ENCODE measurements around the gene HNRNPA2B1. TPM values are rescaled to one million over a fixed set of nuclear protein-coding genes. Genes with fewer than 3 reads are reported as not detected.
A peak's percentile ranks its signal among the peaks of the same experiment; 100 is the strongest.

HNRNPA2B1 gene
- total RNA-seq, 1 experiment from 2014 or later = 1,137 TPM

DNA sequence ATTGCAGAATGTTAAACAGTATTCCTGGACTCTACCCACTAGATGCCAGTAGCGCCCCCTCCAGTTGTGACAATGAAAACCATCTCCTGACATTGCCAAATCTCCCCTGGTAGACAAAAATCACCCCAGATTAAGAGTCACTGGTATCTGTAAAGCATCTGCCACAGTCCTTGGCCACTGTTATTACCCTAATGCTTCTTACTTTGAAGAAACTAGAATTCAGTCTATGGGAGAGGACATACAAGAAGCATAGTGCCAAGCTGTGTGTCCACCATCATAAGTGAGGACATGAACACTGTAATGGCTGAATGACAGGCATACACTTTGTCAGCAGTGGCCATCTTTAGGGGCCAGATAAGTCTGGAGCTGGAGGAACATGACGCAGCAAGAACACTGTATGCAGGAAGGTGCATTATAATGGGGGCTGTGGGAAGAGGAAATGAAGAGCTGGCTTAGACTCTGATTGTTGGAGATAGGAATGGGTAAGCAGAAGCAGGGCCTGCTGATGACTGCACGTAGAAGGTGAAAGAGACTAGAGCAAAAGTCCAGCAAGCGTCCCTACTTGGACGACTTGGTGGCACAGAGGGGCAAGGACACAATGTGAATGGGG lies 33.5 kb upstream of the HNRNPA2B1 start:
- no peaks in the 10 kb centered on the region for H3K4me1 ChIP-seq (ENCODE audit: insufficient read depth, low read length)
- H3K27me3 ChIP-seq (ENCODE audit: insufficient read depth, low read length) = no peaks in the 10 kb centered on the region
- no peak overlapping the region for H2AK5ac ChIP-seq (ENCODE audit: insufficient read length, low read length)
- peaks cover 0 to 5% of the 10 kb centered on the region in 2 experiments; a peak in 1 of 4 replicates for H3K4me1 Mint-ChIP-seq
- no peak overlapping the region for H3T11ph ChIP-seq (ENCODE audit: low read length)
- no peaks in the 10 kb centered on the region for H3K9me3 ChIP-seq (ENCODE audit: control insufficient read depth, low read depth, low read length)
- no peak overlapping the region for H3K27ac ChIP-seq (ENCODE audit: insufficient read length, low read depth, low read length)
- no peaks in the 10 kb centered on the region for H3K23me2 ChIP-seq (ENCODE audit: insufficient read length, low read depth, low read length, poor library complexity, severe bottlenecking)
- no peak overlapping the region for H2BK5ac ChIP-seq (ENCODE audit: insufficient read length, low read length)
- no peaks in the 10 kb centered on the region for H3K79me1 ChIP-seq (ENCODE audit: insufficient read depth, low read depth, low read length, poor library complexity, severe bottlenecking)
- H4K8ac ChIP-seq (replicated peaks; ENCODE audit: insufficient read length, low read depth, low read length) = no peak overlapping the region
- no peak overlapping the region for H2AFZ ChIP-seq (ENCODE audit: low read length)
- H2BK120ac ChIP-seq (ENCODE audit: low read depth, low read length, poor library complexity, severe bottlenecking) = no peak overlapping the region
- H3K56ac ChIP-seq (ENCODE audit: insufficient read length, low read depth, low read length) = no peak overlapping the region
- peaks cover 4 to 7% of the 10 kb centered on the region in 2 experiments; a peak in 4 of 5 replicates for H3K9me3 Mint-ChIP-seq
- no peak overlapping the region for H3K4me3 Mint-ChIP-seq
- no peak overlapping the region for H3K4me2 ChIP-seq (ENCODE audit: insufficient read depth, insufficient read length, low read length)
- no peak for DNase-seq
- no peaks in the 10 kb centered on the region for H3K79me2 ChIP-seq (ENCODE audit: insufficient read depth, low read length)
- H4K5ac ChIP-seq (ENCODE audit: insufficient read length, low read depth, low read length) = no peak overlapping the region
- no peak overlapping the region for H3K18ac ChIP-seq (ENCODE audit: insufficient read length, low read depth, low read length)
- H3K4ac ChIP-seq (ENCODE audit: low read depth, low read length) = no peak overlapping the region
- H2BK12ac ChIP-seq (ENCODE audit: insufficient read length, low read depth, low read length) = no peak overlapping the region
- no peak overlapping the region for H3K9ac ChIP-seq (ENCODE audit: extremely low read depth, insufficient read length, low read length)
- no CpG with 5 or more reads among the region's 5 CpGs for WGBS (ENCODE audit: extremely low coverage, insufficient read length, low lambda C conversion rate)
- H3K27ac Mint-ChIP-seq = no peak overlapping the region
- peaks cover 2% of the 10 kb centered on the region; the same call in 1 of the 2 replicates for H3K27me3 Mint-ChIP-seq (ENCODE audit: low read depth)
- H3K36me3 Mint-ChIP-seq (ENCODE audit: insufficient read depth in 1 of 3, low read depth in 3 of 3) = peaks cover 0 to 4% (median 2%) of the 10 kb centered on the region in 3 experiments; a peak in 3 of 7 replicates
- TF ChIP-seq CTCF (conservative IDR thresholded peaks at IDR 0.05) = peak; percentile 33; the same call in 2 of the 3 replicates
- H3K23ac ChIP-seq (ENCODE audit: insufficient read length, low read depth, low read length) = no peak overlapping the region
- H2BK20ac ChIP-seq (ENCODE audit: low read depth, low read length, poor library complexity, severe bottlenecking) = no peak overlapping the region
- H2BK15ac ChIP-seq (ENCODE audit: low read depth, low read length) = no peak overlapping the region
- H3K14ac ChIP-seq (ENCODE audit: insufficient read depth, low read length) = no peak overlapping the region
- no peak overlapping the region for H4K91ac ChIP-seq (ENCODE audit: insufficient read length, low read depth, low read length)
- no peaks in the 10 kb centered on the region for H4K20me1 ChIP-seq (ENCODE audit: control insufficient read depth, insufficient read depth, insufficient read length)
